Breast epithelium (tissue), 3 donors: ENCODE data around the gene CLMP.

Experiments used
- POLR2A ChIP-seq: fragments of 450-650 bp; IDR thresholded peaks from one replicate; pipeline ENCODE4 v1.6.1; 2016; ENCODE audit warnings: antibody characterized with exemption, mild to moderate bottlenecking, moderate library complexity
- TF ChIP-seq, protein P1 (sequence below), 3 donors: fragments of 450-650 bp; IDR thresholded peaks; one replicate each; pipeline ENCODE4 v1.5.1; 2016 to 2017; ENCODE audit warnings: antibody characterized with exemption in 3 of 3, mild to moderate bottlenecking in 3 of 3, moderate library complexity in 3 of 3

DNA sequence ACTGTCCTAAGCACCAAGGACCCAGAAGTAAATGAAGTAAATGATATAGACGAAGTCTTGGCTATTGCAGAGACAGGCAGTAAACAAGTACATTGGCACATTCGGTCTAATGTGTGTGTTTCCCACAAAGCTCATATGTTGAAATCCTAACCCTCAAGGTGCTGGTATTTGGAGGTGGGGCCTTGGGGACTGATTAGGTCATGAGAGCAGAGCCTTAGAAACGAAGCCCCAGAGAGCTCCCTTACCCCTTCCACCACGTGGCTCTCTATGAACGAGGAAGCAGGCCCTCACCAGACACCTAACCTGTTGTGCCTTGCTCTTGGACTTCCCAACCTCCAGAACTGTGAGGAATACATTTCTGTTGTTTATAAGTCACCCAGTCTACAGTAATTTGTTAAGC is 14.9 kb downstream of the CLMP start:
- TF ChIP-seq, protein P1, sequence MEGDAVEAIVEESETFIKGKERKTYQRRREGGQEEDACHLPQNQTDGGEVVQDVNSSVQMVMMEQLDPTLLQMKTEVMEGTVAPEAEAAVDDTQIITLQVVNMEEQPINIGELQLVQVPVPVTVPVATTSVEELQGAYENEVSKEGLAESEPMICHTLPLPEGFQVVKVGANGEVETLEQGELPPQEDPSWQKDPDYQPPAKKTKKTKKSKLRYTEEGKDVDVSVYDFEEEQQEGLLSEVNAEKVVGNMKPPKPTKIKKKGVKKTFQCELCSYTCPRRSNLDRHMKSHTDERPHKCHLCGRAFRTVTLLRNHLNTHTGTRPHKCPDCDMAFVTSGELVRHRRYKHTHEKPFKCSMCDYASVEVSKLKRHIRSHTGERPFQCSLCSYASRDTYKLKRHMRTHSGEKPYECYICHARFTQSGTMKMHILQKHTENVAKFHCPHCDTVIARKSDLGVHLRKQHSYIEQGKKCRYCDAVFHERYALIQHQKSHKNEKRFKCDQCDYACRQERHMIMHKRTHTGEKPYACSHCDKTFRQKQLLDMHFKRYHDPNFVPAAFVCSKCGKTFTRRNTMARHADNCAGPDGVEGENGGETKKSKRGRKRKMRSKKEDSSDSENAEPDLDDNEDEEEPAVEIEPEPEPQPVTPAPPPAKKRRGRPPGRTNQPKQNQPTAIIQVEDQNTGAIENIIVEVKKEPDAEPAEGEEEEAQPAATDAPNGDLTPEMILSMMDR (IDR thresholded peaks at IDR 0.05) = no peak
- TF ChIP-seq POLR2A = no peak
